Adipocyte (in vitro differentiated cells): ENCODE results near the gene C11orf21.
A peak's percentile ranks its signal among the peaks of the same experiment; 100 is the strongest.
"Not testable (repeated sequence)": the region's sequence is repeated elsewhere in the genome, so short reads cannot be mapped to it uniquely, and the experiment has no call there.

ENCODE experiments used
- DNase-seq: peaks from one replicate; pipeline ENCODE4 v3.0.0-alpha.2; 2015; ENCODE audit warnings: low read depth
- H3K27me3 ChIP-seq: replicated peaks from 2 replicates; pipeline ENCODE4 v1.7.0; 2013; ENCODE audit warnings: mild to moderate bottlenecking, low read length, moderate library complexity; ENCODE audit not compliant: control insufficient read depth, insufficient read depth
- H3K36me3 ChIP-seq: 2 replicates; pipeline ENCODE4 v1.7.0; 2013; ENCODE audit warnings: low read length, mild to moderate bottlenecking, moderate library complexity; ENCODE audit not compliant: control insufficient read depth, insufficient read depth, severe bottlenecking
- H3K4me1 ChIP-seq: 2 replicates; pipeline ENCODE4 v1.7.0; 2013; ENCODE audit warnings: mild to moderate bottlenecking, low read length, moderate library complexity; ENCODE audit not compliant: control insufficient read depth, insufficient read depth
- H3K4me3 ChIP-seq: 2 replicates; pipeline ENCODE4 v1.7.0; 2013; ENCODE audit warnings: mild to moderate bottlenecking, low read length, moderate library complexity
- H3K9ac ChIP-seq: 2 replicates; pipeline ENCODE4 v1.7.0; 2013; ENCODE audit warnings: mild to moderate bottlenecking, low read length, moderate library complexity
- H3K9me3 ChIP-seq: 2 replicates; pipeline ENCODE4 v1.7.0; 2013; ENCODE audit warnings: mild to moderate bottlenecking, low read length, moderate library complexity; ENCODE audit not compliant: control insufficient read depth

C11orf21 gene

DNA sequence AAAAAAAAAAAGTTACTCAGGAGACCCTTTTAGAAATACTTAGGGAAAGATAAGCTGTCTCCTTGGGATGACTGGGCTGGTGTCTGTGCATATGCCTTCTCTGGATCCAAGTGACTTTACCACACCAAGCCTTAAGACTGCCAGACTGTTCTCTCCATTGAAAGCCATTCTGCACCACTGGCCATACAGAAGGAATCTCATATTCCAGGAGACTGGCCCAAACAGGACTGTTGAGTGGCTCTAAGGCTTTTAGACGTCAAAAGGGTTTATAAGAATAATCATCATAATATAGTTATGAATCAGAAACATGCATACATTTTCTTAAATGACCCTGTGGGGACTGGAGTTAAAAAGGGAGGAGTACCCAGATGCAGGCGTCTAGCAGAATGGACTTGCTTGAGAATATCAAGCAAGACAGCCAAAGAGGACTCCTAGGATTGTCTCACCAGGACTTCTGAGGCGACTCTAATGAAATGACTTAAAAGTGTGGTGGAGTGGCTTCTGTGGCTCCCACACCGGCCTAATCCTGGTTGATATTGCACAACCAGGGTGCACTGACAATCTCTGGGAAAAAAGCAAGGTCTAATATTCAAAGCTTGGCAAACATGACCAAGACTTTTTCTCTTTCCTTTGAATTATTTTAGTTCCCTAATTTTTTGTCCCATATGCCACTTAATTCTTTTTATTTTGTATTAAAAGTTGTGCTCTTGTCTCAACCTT, 31.9 kb upstream of the C11orf21 start:
- H3K9ac ChIP-seq, H3K4me1 ChIP-seq, H3K9me3 ChIP-seq, H3K27me3 ChIP-seq, H3K4me3 ChIP-seq, H3K36me3 ChIP-seq, DNase-seq: not testable (repeated sequence)

DNA sequence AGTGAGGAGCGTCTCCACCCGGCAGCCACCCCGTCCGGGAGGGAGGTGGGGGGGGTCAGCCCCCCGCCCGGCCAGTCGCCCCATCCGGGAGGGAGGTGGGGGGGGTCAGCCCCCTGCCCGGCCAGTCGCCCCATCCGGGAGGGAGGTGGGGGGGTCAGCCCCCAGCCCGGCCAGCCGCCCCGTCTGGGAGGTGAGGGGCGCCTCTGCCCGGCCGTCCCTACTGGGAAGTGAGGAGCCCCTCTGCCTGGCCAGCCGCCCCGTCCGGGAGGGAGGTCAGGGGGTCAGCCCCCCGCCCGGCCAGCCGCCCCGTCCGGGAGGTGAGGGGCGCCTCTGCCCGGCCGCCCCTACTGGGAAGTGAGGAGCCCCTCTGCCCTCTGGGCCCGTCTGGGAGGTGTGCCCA, 30.9 kb upstream of the C11orf21 start:
- not testable (repeated sequence) for H3K27me3 ChIP-seq, H3K36me3 ChIP-seq, H3K9me3 ChIP-seq, H3K9ac ChIP-seq, H3K4me1 ChIP-seq, DNase-seq, H3K4me3 ChIP-seq

DNA sequence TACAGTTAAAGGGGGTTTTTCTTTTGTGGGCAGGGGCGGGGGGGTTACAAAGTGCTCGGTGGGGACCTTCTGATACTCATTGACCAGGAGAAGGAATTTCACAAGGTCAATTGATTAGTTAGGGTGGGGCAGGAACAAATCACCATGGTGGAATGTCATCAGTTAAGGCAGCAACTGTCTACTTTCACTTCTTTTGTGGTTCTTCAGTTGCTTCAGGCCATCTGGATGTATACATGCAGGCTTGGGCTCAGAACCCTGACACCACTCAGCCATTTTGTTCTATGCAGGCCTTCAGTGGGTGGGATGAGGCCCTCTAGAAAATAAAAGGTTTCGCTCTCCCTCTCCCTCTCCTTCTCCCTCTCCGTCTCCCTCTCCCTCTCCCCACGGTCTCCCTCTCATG, 29.7 kb upstream of the C11orf21 start:
- H3K27me3 ChIP-seq, result no peaks in the 10 kb centered on the region
- H3K36me3 ChIP-seq, result no peaks in the 10 kb centered on the region
- no peak for DNase-seq
- no peak overlapping the region for H3K4me3 ChIP-seq
- no peaks in the 10 kb centered on the region for H3K4me1 ChIP-seq
- no peak overlapping the region for H3K9ac ChIP-seq
- H3K9me3 ChIP-seq, result peaks cover 8% of the 10 kb centered on the region

DNA sequence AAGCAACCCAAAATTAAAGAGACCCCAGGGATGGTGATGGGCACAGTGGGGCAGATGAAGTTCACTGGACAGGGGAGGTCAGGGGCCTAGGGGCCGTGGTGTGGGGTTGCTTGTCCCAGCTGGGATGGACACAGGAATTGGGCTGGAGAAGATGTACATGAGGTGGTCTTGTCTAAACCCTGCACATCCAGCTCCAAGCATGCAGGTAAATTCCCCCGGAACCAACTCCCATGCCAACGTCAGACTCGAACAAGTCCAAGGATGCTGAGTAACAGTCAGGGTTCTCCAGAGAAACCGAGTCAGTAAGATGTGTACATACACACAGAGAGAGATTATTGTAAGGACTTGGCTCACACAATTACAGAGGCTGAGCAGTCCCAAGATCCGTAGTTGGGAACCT, 29.0 kb upstream of the C11orf21 start:
- no peaks in the 10 kb centered on the region for H3K27me3 ChIP-seq
- DNase-seq, result no peak
- peaks cover 4% of the 10 kb centered on the region for H3K4me1 ChIP-seq
- H3K9ac ChIP-seq, result no peak overlapping the region
- no peak overlapping the region for H3K4me3 ChIP-seq
- H3K9me3 ChIP-seq, result peaks cover 8% of the 10 kb centered on the region
- no peaks in the 10 kb centered on the region for H3K36me3 ChIP-seq

DNA sequence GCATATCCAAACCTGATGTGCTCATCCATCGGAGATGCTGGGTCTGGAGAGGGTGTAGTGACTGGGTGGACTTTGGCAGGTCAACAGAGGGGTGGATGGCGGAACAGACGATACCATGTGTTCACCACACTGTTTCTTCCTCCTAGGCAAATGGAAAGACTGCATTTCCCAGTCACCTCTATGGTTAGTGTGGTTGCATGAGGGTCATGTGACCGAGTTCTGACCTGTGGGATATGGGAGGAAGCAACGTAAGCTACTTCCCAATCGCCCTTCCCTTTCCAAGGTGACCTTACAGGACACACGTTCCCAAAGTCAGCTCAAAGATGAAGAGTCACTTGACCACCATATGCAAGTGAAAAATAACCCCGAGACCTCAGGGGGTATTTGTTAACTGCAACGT, 27.8 kb upstream of the C11orf21 start:
- H3K36me3 ChIP-seq, result no peaks in the 10 kb centered on the region
- H3K27me3 ChIP-seq, result no peaks in the 10 kb centered on the region
- no peak overlapping the region for H3K9ac ChIP-seq
- H3K9me3 ChIP-seq, result peaks cover 8% of the 10 kb centered on the region
- H3K4me3 ChIP-seq, result no peak overlapping the region
- peaks cover 6% of the 10 kb centered on the region for H3K4me1 ChIP-seq
- DNase-seq, result no peak

DNA sequence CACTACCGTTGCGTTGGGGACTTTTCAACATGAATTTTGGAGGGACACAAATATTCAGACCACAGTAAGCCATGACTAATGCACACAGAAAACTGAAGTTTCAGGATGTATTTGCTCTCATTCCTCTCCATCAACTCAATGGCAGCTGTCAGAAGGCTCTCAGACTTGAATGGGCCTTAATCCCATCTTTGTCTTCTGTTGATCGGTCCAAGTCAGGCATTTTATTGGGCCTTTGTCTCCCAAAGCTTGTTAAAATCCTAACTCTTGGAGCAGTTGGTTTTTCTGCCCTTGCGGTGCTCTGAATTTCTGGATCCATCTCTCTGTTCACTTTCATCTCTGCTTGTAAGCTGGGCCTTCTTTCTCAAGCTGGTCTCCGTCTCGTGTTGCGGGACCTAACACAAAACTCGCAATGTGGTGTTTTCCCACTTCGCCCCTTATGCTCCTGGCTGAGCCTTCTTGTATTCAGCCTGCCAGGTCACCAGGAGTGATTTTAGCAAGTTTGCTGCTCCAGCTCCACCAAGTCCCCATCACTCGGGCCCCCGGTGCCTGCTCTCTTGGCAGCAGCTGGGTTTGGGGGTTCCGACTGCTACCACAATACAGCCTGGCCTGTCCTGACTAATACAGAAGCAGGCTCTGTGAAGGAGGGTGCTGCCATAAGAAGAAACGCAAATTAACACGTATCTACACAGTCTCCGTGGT, 27.1 kb upstream of the C11orf21 start:
- Histone ChIP-seq H3K27me3 (no peaks in the 10 kb centered on the region), H3K4me3 (no peak overlapping the region)
- no peak for DNase-seq

DNA sequence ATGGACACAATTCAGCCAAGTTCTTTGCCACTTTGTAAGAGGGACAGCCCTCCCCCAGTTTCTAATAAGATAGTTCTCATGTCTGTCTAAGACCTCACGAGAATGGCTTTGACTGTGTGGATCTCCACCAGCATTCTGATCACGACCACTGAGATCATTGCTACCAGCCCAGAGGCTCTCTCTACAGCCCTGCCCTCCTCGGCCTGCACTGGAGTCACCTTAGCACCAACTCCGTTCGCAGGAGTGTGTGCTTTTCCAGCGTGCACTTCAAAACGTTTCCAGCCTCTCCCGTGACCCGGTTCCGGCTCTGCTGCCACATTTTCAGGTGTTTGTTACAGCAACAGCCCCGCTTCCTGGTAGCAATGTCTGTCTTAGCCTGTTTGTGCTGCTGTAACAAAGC, 26.3 kb upstream of the C11orf21 start:
- DNase-seq, result no peak
- peaks cover 6% of the 10 kb centered on the region for H3K4me1 ChIP-seq
- no peaks in the 10 kb centered on the region for H3K27me3 ChIP-seq

More for the DNA sequence above, 27.1 kb upstream of the C11orf21 start:
- H3K9me3 ChIP-seq, result peaks cover 8% of the 10 kb centered on the region
- H3K36me3 ChIP-seq, result no peaks in the 10 kb centered on the region
- peaks cover 6% of the 10 kb centered on the region for H3K4me1 ChIP-seq
- no peak overlapping the region for H3K9ac ChIP-seq

DNA sequence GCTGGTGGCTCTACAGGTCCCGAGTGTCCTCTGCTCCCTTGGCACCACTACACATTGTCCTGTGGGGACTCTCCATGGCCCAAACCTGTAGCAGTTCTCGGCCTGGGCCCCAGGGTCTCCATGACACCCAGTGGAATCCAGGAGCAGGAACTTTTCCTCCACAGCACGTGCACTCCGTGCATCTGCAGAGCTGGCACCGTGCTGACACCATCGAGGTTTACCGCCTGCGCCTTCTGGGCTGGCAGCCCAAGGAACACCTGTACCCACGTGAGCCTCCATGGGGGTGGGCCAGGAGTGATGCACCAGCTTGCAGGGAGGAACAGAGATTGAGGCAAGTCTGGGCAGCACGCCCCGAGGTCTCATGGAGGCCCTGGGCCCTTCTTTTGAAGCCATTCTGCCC, 25.3 kb upstream of the C11orf21 start:
- H3K9me3 ChIP-seq, result peaks cover 8% of the 10 kb centered on the region
- no peak for DNase-seq

More for the DNA sequence above, 26.3 kb upstream of the C11orf21 start:
- no peak overlapping the region for H3K4me3 ChIP-seq
- no peaks in the 10 kb centered on the region for H3K36me3 ChIP-seq
- no peak overlapping the region for H3K9ac ChIP-seq
- H3K9me3 ChIP-seq, result peaks cover 8% of the 10 kb centered on the region

DNA sequence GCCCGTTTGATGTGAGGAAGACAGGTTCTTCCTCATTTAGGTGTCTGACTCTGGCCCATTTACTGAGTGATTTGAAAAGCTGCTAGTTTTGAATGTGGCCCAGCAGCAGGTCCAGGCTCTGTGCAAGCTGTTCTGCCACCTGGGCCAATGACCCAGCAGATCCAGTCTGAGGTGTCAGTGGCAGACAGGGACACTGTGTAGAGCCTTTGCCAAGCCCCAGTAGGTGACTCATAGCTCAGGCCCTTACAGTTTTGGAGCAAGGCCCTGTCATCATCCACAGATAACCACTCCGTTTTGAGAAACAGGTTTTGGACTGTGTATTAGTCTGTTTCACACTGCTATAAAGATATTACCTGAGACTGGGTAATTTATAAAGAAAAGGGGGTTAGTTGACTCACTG, 24.0 kb upstream of the C11orf21 start:
- no peak overlapping the region for H3K9ac ChIP-seq
- H3K4me1 ChIP-seq, result peaks cover 6% of the 10 kb centered on the region
- H3K9me3 ChIP-seq, result peaks cover under 1% of the 10 kb centered on the region
- H3K4me3 ChIP-seq, result no peak overlapping the region
- DNase-seq, result peak; percentile 20
- no peaks in the 10 kb centered on the region for H3K27me3 ChIP-seq
- no peaks in the 10 kb centered on the region for H3K36me3 ChIP-seq

More for the DNA sequence above, 25.3 kb upstream of the C11orf21 start:
- Histone ChIP-seq H3K4me1 (peaks cover 6% of the 10 kb centered on the region), H3K9ac (no peak overlapping the region), H3K4me3 (no peak overlapping the region), H3K27me3 (no peaks in the 10 kb centered on the region), H3K36me3 (no peaks in the 10 kb centered on the region)

DNA sequence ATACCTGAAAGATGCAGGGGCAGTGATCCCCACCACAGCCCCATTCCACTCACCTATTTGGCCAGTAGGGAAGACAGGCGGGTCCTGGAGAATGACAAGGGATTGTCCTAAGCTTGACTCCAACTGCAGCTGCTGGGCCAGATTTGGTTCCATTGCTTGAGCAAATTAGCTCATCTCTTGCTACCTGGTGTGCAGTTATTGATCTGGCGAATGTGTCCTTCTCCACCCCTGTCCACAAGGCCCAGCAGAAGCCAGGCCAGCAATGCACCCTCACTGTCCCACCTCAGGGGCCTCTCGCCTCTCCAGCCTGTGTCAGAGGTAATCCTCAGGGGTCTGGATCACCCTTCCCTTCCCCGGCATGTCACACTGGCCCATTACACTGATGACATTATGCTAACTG, 23.4 kb upstream of the C11orf21 start:
- no peaks in the 10 kb centered on the region for H3K27me3 ChIP-seq
- peaks cover 6% of the 10 kb centered on the region for H3K4me1 ChIP-seq
- no peak overlapping the region for H3K9ac ChIP-seq
- no peak for DNase-seq
- no peak overlapping the region for H3K4me3 ChIP-seq
- no peaks in the 10 kb centered on the region for H3K36me3 ChIP-seq
- no peaks in the 10 kb centered on the region for H3K9me3 ChIP-seq

DNA sequence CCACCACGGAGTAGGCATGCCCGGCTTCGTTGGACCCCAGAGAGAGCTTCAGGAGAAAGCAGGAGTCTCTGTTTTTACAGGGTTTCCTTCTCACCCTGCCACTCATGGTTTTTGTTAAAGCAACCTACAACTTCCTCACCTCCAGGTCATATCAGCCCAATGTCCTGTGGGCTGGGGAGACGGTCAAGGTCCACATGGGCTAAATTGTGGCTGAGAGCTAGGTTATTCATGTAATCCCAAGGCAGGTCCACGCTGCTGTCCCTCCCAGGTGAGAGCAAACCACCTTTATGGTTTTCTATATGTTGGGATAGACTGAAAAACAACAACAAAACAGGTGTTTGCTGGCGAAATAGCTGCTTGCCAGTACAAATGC, 19.6 kb upstream of the C11orf21 start:
- no peaks in the 10 kb centered on the region for H3K36me3 ChIP-seq
- H3K9me3 ChIP-seq, result peaks cover 8% of the 10 kb centered on the region
- DNase-seq, result no peak
- H3K4me3 ChIP-seq, result no peak overlapping the region
- peaks cover 6% of the 10 kb centered on the region for H3K4me1 ChIP-seq
- H3K27me3 ChIP-seq, result peaks cover 4% of the 10 kb centered on the region
- no peak overlapping the region for H3K9ac ChIP-seq
